NCI-H1048 (cell line): Measurements from ENCODE around the gene TIMM29.

Source experiments
- DNase-seq: peaks from one replicate; lab custom pipeline; 2025; lab: John Stamatoyannopoulos, UW

Gene TIMM29

GRCh38 chr19:10928563-10929401 lies at the start of gene TIMM29, which contains the start of gene YIPF2:
Gene TIMM29 (plus strand): TSS chr19:10928811. CDS start chr19:10928823, 12 bp downstream.
Gene YIPF2 (minus strand): TSS chr19:10928639. CDS start chr19:10928410, 229 bp downstream.
- DNase-seq: peak; percentile 98

DNA sequence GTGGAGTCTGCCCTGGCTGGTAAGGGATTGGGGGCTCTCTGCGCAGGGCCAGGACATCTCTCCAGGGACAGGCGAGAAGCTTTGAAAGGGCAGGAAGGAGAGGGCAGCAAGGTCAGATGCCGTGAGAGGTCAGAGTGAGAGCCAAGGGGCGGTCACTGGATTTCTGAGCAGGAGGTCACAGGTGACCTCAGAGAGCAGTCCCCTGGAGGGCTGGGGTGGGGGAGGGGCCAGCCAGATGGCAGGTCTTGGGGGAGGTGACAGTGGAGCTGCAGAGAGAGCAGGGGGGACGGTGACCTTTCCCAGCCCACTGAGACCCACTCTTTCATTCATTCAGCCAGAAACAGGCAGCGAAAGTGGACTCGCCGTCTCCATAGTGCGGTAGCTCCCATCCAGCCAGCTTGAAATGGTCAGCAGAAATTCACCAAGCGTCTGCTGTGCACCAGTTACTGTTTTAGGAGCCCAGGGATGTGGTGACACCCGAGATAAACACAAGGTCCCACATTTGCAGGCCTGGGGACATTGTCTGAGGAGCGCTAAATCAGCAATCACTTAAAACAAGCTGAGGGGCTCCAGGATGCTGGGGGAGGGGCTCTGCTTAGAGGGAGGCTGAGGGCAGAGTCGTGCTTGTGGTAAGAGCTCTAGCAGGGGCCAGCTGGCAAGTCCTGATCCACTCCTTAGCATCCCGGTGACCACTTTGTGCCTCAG lies 47.1 kb upstream of the TIMM29 start:
- DNase-seq: no peak

GRCh38 chr19:10882108-10882457 lies 46.5 kb upstream of the TIMM29 start:
- no peak for DNase-seq

DNA sequence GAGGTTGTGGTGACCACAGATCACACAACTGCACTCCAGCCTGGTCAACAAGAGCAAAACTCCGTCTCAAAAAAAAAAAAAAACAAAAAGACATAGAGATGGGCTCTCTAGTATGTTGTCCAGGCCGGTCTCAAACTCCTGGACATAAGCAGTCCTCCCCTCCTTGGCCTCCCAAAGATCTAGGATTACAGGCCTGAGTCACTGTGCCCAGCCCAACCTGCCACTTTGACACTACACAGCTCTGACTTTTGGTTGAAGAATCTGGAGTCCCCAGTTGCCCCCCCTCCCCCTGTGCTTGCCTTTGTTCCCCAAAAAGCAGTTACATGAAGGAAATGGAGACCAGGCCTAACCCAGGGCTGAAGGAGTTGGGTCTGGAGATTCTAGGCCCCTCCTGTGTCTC lies 44.3 kb upstream of the TIMM29 start:
- no peak for DNase-seq

GRCh38 chr19:10885201-10886169 lies 43.1 kb upstream of the TIMM29 start:
- no peak for DNase-seq

DNA sequence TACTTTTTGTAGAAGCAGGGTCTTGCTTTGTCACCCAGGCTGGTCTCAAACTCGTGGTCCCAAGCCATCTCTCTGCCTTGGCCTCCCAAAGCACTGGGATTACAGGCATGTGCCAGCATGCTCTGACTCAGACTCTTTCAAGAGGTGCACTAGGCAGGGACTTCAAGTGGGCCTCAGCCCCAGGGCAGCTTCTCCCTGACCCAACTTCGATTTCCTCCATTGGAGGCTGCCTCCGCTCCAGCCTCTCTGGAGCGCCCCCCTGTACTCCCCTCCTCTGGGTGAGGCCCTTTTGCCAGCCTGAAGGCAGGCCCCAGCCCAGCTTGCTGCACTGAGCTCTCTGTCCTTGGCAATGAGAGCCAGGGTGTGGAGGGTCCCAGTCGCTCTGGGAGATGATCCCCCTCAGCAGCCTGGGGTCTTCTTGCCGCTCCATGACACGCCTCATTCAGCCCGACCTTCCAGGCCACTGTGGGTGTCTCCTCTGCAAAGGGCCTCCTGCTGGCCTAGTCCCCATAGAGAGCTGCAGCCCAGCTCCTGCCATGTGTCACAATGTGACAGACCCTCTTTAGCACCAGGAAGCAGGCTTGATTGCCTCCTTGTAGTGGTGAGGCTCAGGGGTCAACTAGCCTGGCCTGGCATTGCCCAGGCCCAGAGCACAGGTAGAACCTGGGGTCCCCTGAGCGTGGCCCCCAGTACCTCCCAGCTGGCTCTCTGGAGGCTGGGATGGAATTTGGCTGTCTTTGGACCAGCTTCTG lies 40.8 kb upstream of the TIMM29 start:
- DNase-seq: no peak

GRCh38 chr19:10888421-10888866 lies 40.2 kb upstream of the TIMM29 start:
- DNase-seq: peak; percentile 95

DNA sequence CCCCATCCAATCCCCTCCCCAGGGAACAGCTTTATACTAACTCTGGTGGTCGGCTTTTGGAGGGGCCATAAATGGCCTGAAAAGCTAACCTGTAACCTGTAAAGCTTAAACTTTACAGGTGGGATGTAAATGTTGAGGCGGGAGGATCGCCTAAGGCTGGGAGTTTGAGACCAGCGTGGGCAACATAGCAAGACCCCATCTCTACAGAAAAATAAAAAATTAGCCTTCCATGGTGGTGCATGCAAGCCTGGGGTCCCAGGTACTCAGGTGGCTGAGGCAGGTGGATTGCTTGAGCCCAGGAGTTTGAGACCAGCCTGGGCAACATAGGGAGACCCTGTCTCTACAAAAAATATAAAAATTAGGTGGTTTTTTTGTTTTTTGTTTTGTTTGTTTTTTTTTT lies 38.7 kb upstream of the TIMM29 start:
- no peak for DNase-seq

DNA sequence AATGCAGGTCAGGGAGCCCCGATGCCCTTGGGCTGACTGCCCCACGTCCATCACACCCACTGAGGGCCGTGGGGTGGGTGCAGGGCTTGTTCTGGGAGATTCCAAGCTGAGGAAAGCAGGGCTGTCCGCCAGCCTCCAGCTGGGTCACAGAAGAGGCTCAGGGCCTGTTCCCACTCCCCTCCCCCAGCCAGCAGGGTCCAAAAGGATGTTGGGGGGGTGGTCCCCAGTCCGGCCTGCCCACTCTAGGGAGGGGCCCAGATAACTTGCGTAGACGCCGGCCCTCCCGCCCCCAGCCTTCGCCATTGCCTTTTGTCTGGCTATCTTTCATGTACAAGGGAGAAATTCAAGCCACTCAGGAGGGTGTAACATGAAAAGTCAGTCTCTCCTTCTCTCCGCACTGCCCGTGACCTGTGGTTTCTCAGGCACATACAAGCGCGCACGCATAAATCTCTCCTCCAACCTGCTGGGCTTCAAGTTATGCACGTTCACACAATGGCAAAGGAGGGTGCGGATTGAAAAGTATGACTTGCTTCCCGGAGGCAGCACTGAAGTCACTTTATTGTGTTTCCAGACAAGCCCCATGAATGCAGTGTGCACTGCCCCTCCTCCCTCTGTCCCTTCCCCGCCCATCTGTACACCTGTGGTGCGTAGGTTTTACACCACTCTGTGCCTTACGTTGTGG lies 37.1 kb upstream of the TIMM29 start:
- DNase-seq: no peak

DNA sequence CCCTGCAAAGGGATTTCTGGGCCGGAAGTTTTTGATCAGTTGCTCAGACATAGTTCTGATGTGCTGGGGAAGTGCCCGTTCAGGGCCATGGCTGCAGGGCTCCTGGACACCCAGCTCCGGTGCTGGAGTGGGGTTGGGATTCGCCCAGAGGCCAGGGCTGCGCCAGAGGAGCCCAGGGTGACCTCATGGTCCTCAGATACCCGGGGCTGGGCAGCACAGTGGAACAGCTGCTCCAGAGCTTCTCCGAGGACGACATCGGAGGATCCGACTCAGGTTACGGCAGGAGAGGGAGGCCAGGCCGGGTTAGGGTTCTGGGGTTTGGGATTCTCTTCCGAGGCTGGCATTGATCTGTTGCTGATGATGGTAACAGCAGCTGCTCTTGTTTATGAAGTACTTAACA lies 36.4 kb upstream of the TIMM29 start:
- no peak for DNase-seq

GRCh38 chr19:10894911-10895213 lies 33.7 kb upstream of the TIMM29 start:
- DNase-seq: no peak

DNA sequence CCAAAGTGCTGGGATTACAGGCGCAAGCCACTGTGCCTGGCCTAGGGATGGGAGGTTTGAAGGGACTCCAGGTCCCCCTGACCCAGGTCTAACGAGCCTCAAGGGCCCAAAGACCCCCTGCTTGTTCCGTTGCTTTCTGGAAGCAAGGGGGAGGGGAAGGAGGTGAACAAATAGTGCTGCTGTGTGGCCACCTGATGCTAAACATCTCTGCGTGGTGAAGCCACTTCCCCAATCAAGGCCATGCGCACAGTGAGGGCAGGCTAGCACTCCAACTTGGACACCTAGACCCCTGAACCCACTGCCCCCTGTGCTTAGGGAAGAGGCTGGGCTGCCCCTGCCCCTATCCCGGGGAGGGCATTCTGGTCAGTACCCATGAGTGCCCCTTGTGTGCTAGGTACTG lies 33.2 kb upstream of the TIMM29 start:
- DNase-seq: no peak

DNA sequence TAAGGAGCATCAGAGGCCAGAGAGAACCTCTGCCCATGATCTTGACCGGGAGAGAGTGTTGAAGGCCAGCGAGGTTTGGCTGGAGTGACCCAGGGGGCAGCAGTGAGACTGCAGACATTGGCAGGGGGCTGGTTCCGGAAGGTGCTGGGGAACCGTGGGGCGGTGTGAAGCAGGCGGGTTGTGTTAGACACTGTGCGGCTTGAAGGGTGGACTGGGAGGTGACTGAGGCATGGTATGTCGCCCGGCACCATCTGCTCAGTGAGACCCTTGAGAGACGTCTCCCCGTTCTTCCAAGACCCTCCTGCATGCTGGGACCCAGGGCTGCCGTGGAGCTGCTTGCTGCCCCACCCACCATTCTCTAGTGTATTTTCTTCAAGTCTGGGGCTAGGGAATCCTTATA lies 32.7 kb upstream of the TIMM29 start:
- DNase-seq: no peak

DNA sequence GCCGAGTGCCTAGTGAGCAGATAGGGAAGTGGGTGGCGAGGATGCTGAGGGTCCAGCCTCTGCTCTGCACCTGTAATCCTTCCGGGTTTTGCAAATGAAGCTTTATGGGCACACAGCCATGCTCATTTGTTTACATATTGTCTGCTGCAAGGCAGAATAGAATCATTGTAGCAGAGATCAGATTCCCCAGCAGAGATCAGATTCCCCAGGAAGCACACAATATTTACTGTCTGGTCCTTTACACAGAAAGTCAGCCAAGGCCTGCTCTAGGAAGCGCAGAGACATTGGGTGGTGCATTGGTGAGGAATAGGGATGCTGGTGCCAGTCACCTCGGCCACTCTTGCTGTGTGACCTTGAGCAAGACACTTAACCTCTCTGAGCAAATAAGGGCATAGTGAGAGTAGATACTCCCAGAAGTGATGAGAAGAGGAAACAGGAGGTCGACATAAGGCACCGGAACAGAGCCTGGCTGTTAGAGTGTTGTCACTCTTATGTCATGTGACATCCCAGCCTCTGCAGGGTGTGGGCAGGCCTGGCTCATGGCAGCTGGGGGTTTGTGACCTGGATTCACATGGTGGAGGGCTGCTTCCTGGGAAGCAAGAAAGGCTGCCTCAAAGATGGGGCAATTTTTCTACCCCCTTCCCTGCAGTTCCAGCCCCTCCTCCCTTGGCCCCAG lies 31.6 kb upstream of the TIMM29 start:
- DNase-seq: peak; percentile 72

GRCh38 chr19:10898633-10899032 lies 30.0 kb upstream of the TIMM29 start:
- no peak for DNase-seq

DNA sequence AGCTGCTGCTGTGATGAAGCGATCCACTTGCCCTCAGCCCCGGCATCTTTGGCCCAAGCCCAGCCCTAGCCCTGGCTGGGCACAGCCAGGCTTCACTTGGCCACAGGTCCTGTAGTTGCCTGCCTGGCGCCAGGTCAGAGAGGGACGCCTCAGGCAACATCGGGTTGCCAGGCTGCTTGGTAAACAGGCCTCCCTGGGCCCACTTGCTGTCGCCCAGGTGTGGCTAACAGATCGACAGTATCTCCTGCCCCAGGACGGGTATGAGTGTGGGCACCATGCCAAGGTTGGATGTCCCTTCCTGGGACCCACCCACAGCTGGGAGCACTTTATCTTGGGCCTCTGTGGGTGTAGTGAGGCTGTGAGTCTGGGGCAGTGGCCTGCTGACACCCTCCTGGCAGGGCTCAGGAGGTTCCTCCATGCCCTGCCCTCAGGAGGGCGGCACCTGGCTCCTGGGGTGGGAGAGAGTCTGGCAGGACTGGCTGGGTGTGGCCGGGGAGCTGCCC lies 29.4 kb upstream of the TIMM29 start:
- no peak for DNase-seq

- no peak for DNase-seq
These were observed 20.7 kb upstream of the TIMM29 start for GRCh38 chr19:10907925-10908324.

- no peak for DNase-seq
These were observed 20.1 kb upstream of the TIMM29 start for GRCh38 chr19:10908380-10908960.

GRCh38 chr19:10911579-10912363 lies 16.8 kb upstream of the TIMM29 start:
- no peak for DNase-seq
